HG03064 (cell line): ENCODE results near the gene GOLPH3L.
"Not testable (repeated sequence)": the region's sequence is repeated elsewhere in the genome, so short reads cannot be mapped to it uniquely, and the experiment has no call there.

Source experiments
- ATAC-seq: cut with Tn5 transposase; IDR thresholded peaks from one replicate; pipeline ENCODE4 v1.9.1; 2021; ENCODE audit warnings: low read depth; ENCODE audit not compliant: unreplicated experiment

GOLPH3L gene

GRCh38 chr1:150661156-150661555 is 35.8 kb downstream of the GOLPH3L start:
- no peak for ATAC-seq

- ATAC-seq: no peak
These were observed 36.4 kb downstream of the GOLPH3L start for GRCh38 chr1:150660584-150660983.

GRCh38 chr1:150657064-150657463 is 39.9 kb downstream of the GOLPH3L start:
- ATAC-seq: not testable (repeated sequence)

- ATAC-seq: not testable (repeated sequence)
These were observed 42.3 kb downstream of the GOLPH3L start for GRCh38 chr1:150654635-150655034.

GRCh38 chr1:150650193-150650592 is 46.8 kb downstream of the GOLPH3L start:
- ATAC-seq: no peak

GRCh38 chr1:150649441-150650075 is 47.4 kb downstream of the GOLPH3L start:
- ATAC-seq: no peak

GRCh38 chr1:150642296-150642695 is 54.7 kb downstream of the GOLPH3L start:
- ATAC-seq: no peak

GRCh38 chr1:150641126-150641815 is 55.7 kb downstream of the GOLPH3L start:
- ATAC-seq: not testable (repeated sequence)

- ATAC-seq: not testable (repeated sequence)
These were observed 58.5 kb downstream of the GOLPH3L start for GRCh38 chr1:150638430-150638829.

- ATAC-seq: not testable (repeated sequence)
These were observed 61.9 kb downstream of the GOLPH3L start for GRCh38 chr1:150634839-150635622.

- ATAC-seq: peak; percentile 91
These were observed 67.6 kb downstream of the GOLPH3L start, which contains the start of gene ENSA for GRCh38 chr1:150629115-150629928. Gene ENSA (minus strand): TSS chr1:150629612. CDS start chr1:150629470, 142 bp downstream.

GRCh38 chr1:150628766-150629114 is 68.2 kb downstream of the GOLPH3L start:
- ATAC-seq: no peak

- ATAC-seq: no peak
These were observed 69.0 kb downstream of the GOLPH3L start for GRCh38 chr1:150627826-150628410.

- ATAC-seq: no peak
These were observed 70.8 kb downstream of the GOLPH3L start for GRCh38 chr1:150626150-150626549.

- not testable (repeated sequence) for ATAC-seq
These were observed 72.4 kb downstream of the GOLPH3L start for GRCh38 chr1:150624546-150624945.

GRCh38 chr1:150624134-150624533 is 72.8 kb downstream of the GOLPH3L start:
- not testable (repeated sequence) for ATAC-seq

- no peak for ATAC-seq
These were observed 74.5 kb downstream of the GOLPH3L start for GRCh38 chr1:150622303-150622975.

GRCh38 chr1:150621497-150622302 is 75.3 kb downstream of the GOLPH3L start:
- no peak for ATAC-seq

- ATAC-seq: no peak
These were observed 76.0 kb downstream of the GOLPH3L start for GRCh38 chr1:150620919-150621318.
